ENCODE measurements around the gene FHOD3. TPM values are rescaled to one million over a fixed set of nuclear protein-coding genes. Genes with fewer than 3 reads are reported as not detected.

FHOD3 gene
- total and polyA plus RNA-seq, 4 donors = 0.57 to 1.3 (median 1.2) TPM; not detected in 1

GRCh38 chr18:36629138-36629530, 331.6 kb downstream of the FHOD3 start (continued):
- TF ChIP-seq CTCF (IDR thresholded peaks at IDR 0.05; ENCODE audit: low read depth, low read length, missing input control) (no peak), HNF4G (IDR thresholded peaks at IDR 0.05) (no peak), JUND (IDR thresholded peaks at IDR 0.05) (no peak), GABPA (IDR thresholded peaks at IDR 0.05 in 1 of 2, conservative IDR thresholded peaks at IDR 0.05 in 1 of 2) (no peak), RAD21 (IDR thresholded peaks at IDR 0.05) (no peak)

- Histone ChIP-seq H3K27ac (ENCODE audit: low read depth in 1 of 2, low read length in 2 of 2) (no peak overlapping the region), H3K4me3 (ENCODE audit: low read depth in 1 of 3, low read length in 3 of 3) (no peak overlapping the region), H3K36me3 (ENCODE audit: control insufficient read depth in 4 of 4, insufficient read depth in 3 of 4, low read depth in 1 of 4, low read length in 3 of 4) (no peaks in the 10 kb centered on the region), H3K9ac (ENCODE audit: low read depth in 1 of 2, low read length in 2 of 2) (no peak overlapping the region), H3K4me1 (ENCODE audit: control insufficient read depth in 4 of 4, insufficient read depth in 4 of 4, low read length in 3 of 4) (no peaks in the 10 kb centered on the region), H3K27me3 (ENCODE audit: control insufficient read depth in 4 of 4, insufficient read depth in 4 of 4, low read length in 3 of 4) (no peaks in the 10 kb centered on the region), H3K9me3 (ENCODE audit: control insufficient read depth in 4 of 4, low read length in 3 of 4) (no peaks in the 10 kb centered on the region)
- TF ChIP-seq HNF4G (IDR thresholded peaks at IDR 0.05) = no peak
- TF ChIP-seq GABPA (IDR thresholded peaks at IDR 0.05 in 1 of 2, conservative IDR thresholded peaks at IDR 0.05 in 1 of 2) = no peak
- no peak for TF ChIP-seq FOXA1 (IDR thresholded peaks at IDR 0.05)
- TF ChIP-seq CTCF (IDR thresholded peaks at IDR 0.05; ENCODE audit: low read depth, low read length, missing input control) = no peak
- no peak for TF ChIP-seq RAD21 (IDR thresholded peaks at IDR 0.05)
- TF ChIP-seq FOXA2 (IDR thresholded peaks at IDR 0.05) = no peak
- no peak for TF ChIP-seq TAF1 (conservative IDR thresholded peaks at IDR 0.05)
- no peak for TF ChIP-seq NR2F2 (IDR thresholded peaks at IDR 0.05)
- TF ChIP-seq MAX (IDR thresholded peaks at IDR 0.05) = no peak
- WGBS = 86% methylated on average over 4 of the region's 4 CpGs
- DNase-seq (ENCODE audit: low spot score) = no peak
Observed at GRCh38 chr18:36629836-36630235, 332.3 kb downstream of the FHOD3 start.

GRCh38 chr18:36630917-36631316, 333.4 kb downstream of the FHOD3 start:
- 96% methylated on average over 2 of the region's 2 CpGs for WGBS
- no peak overlapping the region for H3K4me3 ChIP-seq (ENCODE audit: low read depth in 1 of 3, low read length in 3 of 3)
- no peaks in the 10 kb centered on the region for H3K27me3 ChIP-seq (ENCODE audit: control insufficient read depth in 4 of 4, insufficient read depth in 4 of 4, low read length in 3 of 4)
- no peak overlapping the region for H3K9ac ChIP-seq (ENCODE audit: low read depth in 1 of 2, low read length in 2 of 2)
- no peak for DNase-seq (ENCODE audit: low spot score)
- H3K36me3 ChIP-seq (ENCODE audit: control insufficient read depth in 4 of 4, insufficient read depth in 3 of 4, low read depth in 1 of 4, low read length in 3 of 4) = no peaks in the 10 kb centered on the region
- H3K27ac ChIP-seq (ENCODE audit: low read depth in 1 of 2, low read length in 2 of 2) = no peak overlapping the region
- no peaks in the 10 kb centered on the region for H3K9me3 ChIP-seq (ENCODE audit: control insufficient read depth in 4 of 4, low read length in 3 of 4)
- TF ChIP-seq SP1 (IDR thresholded peaks at IDR 0.05) = no peak
- no peak for TF ChIP-seq EGR1 (IDR thresholded peaks at IDR 0.05; ENCODE audit: low read depth in 2 of 2)
- no peak for TF ChIP-seq REST (IDR thresholded peaks at IDR 0.05)
- TF ChIP-seq TAF1 (conservative IDR thresholded peaks at IDR 0.05) = no peak
- TF ChIP-seq FOXA1 (IDR thresholded peaks at IDR 0.05) = no peak
- TF ChIP-seq NR2F2 (IDR thresholded peaks at IDR 0.05) = no peak
- TF ChIP-seq CTCF (IDR thresholded peaks at IDR 0.05; ENCODE audit: low read depth, low read length, missing input control) = no peak
- no peak for TF ChIP-seq ATF3 (IDR thresholded peaks at IDR 0.05)
- TF ChIP-seq RAD21 (IDR thresholded peaks at IDR 0.05) = no peak
- TF ChIP-seq YY1 (IDR thresholded peaks at IDR 0.05) = no peak
- TF ChIP-seq FOXA2 (IDR thresholded peaks at IDR 0.05) = no peak
- no peak for TF ChIP-seq RXRA (IDR thresholded peaks at IDR 0.05)
- TF ChIP-seq JUND (IDR thresholded peaks at IDR 0.05) = no peak
- no peak for TF ChIP-seq HNF4A (conservative IDR thresholded peaks at IDR 0.05)
- TF ChIP-seq GABPA (IDR thresholded peaks at IDR 0.05 in 1 of 2, conservative IDR thresholded peaks at IDR 0.05 in 1 of 2) = no peak
- no peaks in the 10 kb centered on the region for H3K4me1 ChIP-seq (ENCODE audit: control insufficient read depth in 4 of 4, insufficient read depth in 4 of 4, low read length in 3 of 4)
